WTC11 (cell line): ENCODE measurements around the gene CHSY3.

Source experiments
- FOXJ3 ChIP-seq: sonication (generic); formaldehyde crosslinking; IDR thresholded peaks from 2 replicates; pipeline ENCODE4 v1.9.0; 2021; ENCODE audit warnings: missing genetic modification reagents, mild to moderate bottlenecking, borderline replicate concordance
- SP1 ChIP-seq: sonication (generic); formaldehyde crosslinking; conservative IDR thresholded peaks from 2 replicates; pipeline ENCODE4 v1.8.1; 2022; ENCODE audit warnings: missing genetic modification reagents
- TF ChIP-seq, protein P1 (sequence below): fragments of 200-600 bp; IDR thresholded peaks from 2 replicates; pipeline ENCODE4 v1.8.0; 2022; ENCODE audit warnings: antibody characterized with exemption

DNA sequence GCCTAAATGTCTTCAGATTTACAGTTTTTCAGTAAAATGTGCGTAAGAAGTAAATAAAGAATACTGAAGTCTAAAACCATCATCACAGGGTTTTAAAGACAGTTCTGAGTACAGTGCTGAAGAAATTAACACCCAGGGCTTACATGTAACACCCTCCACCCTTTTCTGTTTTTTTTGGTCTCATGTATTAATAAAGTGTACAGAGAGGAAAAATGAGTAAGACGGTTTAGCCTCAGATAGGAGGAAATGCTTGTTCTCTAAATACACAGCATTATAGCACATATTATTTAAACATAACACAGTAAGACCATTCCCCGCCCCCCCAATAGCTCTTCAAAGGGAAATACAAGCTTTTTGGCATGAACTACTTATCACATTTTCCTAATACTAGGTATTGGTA, 119.3 kb downstream of the CHSY3 start:
- TF ChIP-seq FOXJ3 (CRISPR knock-in tag): no peak
- TF ChIP-seq SP1 (CRISPR knock-in tag): no peak
- TF ChIP-seq, protein P1, sequence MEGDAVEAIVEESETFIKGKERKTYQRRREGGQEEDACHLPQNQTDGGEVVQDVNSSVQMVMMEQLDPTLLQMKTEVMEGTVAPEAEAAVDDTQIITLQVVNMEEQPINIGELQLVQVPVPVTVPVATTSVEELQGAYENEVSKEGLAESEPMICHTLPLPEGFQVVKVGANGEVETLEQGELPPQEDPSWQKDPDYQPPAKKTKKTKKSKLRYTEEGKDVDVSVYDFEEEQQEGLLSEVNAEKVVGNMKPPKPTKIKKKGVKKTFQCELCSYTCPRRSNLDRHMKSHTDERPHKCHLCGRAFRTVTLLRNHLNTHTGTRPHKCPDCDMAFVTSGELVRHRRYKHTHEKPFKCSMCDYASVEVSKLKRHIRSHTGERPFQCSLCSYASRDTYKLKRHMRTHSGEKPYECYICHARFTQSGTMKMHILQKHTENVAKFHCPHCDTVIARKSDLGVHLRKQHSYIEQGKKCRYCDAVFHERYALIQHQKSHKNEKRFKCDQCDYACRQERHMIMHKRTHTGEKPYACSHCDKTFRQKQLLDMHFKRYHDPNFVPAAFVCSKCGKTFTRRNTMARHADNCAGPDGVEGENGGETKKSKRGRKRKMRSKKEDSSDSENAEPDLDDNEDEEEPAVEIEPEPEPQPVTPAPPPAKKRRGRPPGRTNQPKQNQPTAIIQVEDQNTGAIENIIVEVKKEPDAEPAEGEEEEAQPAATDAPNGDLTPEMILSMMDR: no peak
